ENCODE results near the gene NUDC. TPM values are rescaled to one million over a fixed set of nuclear protein-coding genes. Genes with fewer than 3 reads are reported as not detected.

Gene NUDC
- polyA plus RNA-seq, 1 donor = 84.9 TPM

DNA sequence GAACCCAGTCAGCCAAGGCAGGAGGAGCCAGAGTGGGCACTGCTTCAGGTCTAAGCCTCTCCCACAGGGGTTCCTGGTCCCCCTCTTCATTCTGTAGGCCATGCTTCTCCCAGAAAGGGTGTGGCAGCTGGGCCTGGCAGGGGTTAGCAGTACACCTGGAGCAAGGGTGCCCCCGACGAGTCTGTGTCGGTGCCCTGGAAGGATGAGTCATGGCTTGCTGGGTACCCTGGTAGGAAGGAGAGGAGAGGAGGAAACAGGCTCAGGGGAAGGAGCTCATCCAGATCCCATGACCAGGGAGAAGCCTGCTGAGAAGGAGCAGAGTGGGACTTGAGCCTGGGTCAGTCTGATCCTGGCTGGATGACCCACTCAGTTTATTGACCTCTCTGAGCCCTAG lies 28.4 kb downstream of the NUDC start:
- no peak for DNase-seq

DNA sequence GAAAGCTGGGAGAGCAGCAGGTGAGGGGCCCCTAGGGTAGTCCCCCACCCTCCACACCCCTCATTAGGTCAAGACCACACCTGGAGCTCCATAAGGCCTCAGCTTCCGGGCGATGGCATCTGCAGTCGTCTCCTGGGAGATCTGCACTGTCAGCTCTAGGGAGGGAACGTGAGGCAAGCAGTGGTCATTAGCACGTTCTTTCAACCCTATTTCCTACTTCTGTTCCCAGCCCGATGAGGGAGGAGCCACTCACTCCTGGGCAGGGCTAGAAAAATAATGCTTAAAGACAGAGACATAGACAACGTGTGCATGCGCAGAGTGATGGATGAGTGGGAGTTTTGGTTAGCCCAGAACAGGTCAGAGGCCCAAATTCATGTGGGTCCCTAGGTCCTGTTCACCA lies 29.1 kb downstream of the NUDC start:
- DNase-seq = no peak

DNA sequence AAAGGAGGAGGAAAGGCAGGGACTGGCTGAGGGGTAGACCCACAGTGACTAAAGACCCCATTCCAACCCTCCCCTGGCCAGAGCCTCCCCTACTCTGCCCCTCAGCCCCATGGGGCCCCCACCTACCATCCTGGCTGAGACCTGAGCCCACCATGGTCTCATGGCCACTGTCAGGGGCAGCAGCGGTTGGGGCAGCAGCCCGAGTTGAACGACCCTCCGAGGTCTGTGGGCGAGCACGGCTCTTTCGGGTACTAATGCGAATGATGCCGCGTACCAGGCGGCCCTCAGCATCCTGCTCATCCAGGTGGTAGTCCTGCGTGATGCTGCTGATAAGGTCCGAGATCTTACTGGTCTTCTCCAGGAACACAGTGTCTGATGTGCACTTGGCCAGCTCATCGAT lies 29.7 kb downstream of the NUDC start:
- DNase-seq = no peak

DNA sequence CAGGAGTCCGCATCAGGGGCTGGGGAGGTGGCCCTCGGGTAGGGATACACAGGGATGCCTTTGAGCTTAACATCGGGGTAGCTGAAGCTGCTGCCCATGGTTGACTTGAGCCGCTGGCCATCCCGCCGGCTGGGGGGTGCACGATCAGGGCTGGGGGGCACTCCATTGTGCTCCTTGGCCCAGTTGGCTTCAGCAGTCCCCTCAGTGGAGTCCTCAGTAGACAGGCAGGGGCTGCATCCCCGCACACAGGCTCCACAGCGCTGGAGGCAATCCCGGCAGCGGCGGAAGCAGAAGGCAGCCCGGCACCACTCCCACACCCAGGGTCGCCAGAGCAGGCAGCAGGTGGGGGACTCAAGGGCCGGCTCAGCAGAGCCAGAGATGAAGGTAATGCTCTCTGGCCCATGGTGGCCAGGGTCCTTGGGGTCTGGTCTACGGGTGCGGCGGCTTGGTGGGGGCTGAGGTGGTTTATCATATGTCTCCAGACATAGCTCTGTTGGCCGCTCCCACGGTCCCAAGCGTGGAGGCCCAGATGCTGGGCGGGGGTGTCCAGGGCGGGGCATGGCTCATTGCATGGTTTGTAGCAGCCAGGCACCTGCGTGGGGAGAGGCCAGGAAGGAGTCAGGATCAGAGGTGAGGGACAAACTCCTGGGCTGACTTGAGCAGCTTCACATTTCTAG lies 30.4 kb downstream of the NUDC start:
- DNase-seq = no peak

DNA sequence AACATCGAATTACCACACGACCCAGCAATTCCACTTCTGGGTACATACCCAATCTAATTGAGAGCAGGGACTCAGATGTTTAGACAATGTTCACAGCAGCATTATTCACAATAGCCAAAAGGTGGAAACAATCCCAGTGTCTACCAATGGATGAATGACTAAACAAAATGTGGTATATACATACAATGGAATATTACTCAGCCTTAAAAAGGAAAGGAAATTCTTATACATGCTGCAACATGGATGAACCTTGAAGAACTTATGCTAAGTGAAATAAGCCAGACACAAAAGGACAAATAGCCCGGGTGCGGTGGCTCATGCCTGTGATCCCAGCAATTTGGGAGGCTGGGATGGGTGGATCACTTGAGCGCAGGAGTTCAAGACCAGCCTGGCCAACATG lies 31.8 kb downstream of the NUDC start:
- no peak for DNase-seq

DNA sequence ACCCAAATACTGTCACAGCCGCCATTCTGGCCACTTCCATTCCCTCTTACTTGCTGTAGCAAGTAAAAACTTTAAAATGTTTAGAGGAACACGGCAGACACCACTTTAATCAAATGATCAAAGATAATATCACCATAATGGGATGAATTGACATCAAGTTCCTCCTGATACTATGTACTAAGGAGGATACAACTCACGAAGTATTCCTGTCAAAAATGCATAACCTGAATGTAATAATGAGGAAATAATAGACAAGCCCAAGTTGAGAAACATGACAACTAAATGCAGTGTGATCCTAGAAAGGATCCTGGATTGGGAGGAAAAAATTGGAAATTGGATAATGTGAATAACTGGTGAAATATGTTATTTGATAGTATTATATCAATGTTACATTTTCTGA lies 34.8 kb downstream of the NUDC start:
- no peak for DNase-seq

DNA sequence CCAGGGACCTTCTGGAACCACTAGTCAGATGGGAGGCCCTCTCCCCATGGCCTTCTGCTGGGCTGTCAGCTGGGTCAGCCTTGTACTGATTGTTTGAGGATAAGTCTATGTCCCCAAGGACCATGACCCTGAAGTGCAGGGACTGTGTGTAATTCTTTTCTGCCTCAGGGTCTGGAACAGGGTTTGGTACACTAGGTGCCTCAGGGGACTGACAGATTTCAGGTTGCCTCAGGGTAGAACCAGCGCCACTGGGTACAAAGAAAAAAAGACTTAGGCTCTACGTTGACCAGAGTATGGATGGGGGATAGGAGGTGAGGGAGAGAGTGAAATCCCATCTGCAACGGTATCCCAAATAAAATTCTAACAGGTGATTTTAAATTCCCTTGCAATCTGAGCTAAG lies 35.8 kb downstream of the NUDC start:
- DNase-seq = no peak

DNA sequence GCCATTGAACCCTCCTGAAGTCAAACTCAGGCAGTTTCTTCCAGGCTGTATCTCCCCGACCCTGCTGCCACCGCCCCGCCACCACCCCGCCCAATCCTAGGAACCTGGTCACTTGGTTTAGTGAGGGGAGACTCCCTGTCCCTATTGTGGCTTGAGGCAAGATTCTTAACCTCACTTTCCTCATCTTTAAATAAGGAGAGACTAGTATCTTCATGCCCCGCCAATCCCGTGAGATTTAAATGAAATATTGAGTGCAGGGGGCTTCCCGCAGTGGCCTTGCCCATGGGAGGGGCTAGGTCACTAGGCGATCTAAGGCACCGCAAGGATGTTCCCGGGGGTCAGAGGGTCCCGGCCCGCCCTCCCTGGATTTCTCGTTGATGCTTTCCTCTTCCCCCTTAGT lies 37.7 kb downstream of the NUDC start:
- DNase-seq = no peak

DNA sequence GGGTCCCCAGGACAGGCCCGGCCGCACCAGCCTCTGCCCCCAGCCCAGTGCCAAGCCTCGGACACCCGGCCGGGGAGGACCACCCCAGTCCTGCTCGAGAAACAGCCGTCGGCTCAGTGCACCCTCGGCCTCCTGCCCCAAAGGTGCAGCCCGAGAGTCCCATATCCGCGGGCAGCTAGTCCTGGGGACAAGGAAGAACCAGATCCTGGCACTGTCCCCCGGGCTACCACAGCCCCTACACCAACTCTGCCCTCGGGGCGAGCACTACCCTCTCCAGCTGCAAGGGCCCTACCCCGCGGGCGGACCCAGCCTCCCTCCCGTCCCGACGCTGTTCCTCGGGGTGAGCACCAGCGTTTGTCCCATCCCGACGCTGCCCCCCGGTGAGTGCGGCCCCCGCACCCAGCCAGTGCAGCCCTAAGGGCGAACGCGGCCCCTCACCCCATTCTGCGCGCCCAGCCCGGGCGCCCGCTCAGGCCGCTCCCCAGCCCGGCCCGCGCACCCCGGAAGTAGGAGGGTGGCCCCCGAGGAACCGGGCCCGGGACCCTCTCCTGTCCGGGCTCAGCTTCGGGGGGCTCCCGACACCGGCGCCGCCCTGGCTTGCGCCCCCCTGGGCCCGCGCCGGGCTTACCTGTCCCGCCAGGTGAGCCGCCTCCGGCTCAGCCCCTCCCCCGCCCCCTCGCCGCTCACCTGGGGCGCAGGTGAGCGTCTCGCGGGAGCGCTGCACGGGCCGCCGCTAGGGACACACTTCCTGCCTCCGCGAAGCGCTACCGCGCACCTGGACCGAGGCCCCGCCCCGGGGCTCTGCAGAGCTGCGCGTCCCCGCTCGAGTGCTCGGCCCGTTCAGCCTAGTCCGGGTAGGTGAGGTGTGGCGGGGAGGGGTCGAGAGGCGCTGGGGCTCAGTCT lies 38.4 kb downstream of the NUDC start, which contains the start of gene KDF1:
Gene KDF1 (minus strand): TSS at position 747 of the 903 bp plus-strand sequence. CDS start 8,088 bp downstream, outside the sequence.
- DNase-seq = peak; percentile 54

DNA sequence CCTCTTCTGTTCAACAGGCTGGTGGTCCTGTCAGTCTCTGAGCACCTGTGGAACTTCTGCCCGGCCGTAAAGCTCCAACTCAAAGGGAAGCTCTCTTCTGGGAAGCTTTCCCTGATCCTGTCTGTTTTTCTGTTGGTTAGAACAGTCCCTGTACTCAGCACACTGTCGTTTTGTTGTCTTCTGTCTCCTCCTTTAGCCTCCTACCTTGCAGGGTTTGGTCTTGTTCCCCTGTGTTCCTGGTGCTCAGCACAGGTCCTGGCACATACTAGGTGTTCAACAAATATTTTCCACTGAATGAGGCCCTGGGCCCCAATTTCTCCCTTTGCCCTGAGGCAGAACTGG lies 39.1 kb downstream of the NUDC start:
- no peak for DNase-seq

DNA sequence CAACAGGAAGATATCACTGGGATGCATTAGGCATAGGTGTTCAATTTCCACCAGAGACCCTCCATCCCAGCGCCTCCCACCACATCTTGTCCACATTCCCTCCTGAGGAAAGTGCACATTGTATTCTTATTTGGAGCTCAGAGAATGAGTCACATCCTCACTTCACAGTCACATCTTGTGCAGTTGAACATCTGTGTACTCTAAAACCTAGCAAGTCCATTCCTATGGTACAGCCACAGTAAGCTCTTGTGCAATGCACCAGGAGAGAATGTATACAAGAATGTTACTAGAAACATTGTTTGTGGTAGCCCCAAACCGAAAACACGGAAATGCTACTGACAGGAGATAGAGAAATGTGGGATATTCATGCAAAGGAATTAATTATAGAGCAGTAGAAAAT lies 40.3 kb downstream of the NUDC start:
- no peak for DNase-seq

DNA sequence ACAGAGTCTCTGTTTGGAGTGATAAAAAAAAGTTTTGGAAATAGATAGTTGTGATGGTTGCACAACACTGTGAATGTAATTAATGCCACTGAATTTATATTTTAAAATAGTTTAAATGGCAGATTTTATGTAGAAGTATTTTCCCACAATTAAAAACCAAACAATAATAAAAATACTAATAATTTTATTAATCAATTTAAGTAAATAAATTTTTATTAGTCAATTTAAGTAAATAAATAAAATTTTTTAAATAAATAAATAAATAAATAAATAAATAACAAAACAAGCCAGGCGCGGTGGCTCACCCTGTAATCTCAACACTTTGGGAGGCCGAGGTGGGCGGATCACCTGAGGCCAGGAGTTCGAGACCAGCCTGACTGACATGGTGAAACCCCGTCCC lies 43.7 kb downstream of the NUDC start:
- no peak for DNase-seq

DNA sequence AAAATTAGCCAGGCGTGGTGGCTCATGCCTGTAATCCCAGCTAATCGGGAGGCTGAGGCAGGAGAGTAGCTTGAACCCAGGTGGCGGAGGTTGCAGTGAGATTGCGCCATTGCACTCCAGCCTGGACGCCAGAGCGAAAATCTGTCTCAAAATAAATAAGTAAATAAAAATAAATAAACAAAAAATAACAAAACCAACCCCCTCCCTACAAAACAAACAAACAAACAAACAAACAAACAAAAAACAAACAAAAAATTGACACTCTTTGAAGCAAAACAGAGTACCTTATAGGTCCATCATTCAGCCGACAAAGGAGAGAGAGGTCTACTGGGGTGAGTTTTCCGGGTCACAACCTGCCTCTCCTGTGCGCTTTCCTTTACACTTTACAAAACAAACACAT lies 44.1 kb downstream of the NUDC start:
- DNase-seq = no peak

DNA sequence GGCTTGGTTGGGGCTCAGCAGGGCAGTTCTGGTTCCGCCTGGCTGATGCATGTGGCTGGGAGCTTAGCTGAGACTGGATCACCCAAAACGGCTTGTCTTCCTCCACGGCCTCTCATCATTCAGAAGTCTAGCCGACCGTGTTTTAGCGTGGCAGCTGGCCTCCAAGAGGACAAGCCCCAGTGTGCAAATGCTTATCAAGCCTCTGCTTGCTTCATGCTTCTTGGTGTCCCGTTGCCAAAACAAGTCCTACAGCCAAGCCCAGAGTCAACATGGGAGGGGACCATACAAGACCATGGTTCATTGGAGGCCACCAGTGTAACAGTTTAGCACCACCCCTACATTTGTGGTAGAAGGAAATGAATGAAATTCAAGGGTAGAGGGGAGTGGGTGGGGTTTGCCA lies 49.3 kb downstream of the NUDC start:
- DNase-seq = no peak

DNA sequence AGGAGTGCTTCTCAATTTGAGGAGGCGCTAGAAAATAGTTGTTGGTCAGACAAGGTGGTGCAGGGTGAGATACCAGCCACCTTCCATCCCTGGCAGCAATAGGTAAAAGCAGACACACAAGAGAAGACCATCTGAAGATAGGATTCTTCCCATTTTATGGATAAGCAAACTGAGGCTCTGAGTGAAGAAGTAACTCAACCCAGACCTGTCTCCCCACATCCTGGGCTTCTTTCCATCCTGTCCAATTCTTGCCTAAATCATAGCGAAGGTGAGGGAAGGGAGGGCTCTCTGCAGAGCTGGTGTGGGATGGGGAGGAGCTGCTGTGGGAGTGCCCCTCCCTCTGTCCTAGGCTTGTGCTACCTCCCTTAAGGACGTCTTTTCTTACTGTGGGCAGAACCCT lies 50.0 kb downstream of the NUDC start:
- no peak for DNase-seq

DNA sequence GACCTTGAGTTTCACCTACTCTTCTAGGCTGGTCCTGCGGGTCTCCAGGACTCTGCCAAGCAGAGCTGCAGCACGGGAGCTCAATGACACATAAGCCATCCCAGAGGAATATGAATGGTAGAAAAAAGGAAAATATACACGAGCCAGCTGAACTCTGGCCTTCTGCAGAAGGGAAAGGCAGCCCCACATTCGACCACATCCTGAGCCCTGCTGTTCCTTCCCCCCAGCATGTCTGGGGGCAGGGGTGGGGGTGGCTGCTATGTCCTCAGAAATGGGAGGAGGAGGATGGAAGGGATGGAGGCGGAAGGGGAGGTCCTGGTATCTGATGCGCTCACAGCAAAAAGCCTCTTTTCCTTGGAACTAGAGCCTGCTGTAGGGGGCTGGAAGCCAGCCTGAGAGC lies 50.8 kb downstream of the NUDC start:
- no peak for DNase-seq

DNA sequence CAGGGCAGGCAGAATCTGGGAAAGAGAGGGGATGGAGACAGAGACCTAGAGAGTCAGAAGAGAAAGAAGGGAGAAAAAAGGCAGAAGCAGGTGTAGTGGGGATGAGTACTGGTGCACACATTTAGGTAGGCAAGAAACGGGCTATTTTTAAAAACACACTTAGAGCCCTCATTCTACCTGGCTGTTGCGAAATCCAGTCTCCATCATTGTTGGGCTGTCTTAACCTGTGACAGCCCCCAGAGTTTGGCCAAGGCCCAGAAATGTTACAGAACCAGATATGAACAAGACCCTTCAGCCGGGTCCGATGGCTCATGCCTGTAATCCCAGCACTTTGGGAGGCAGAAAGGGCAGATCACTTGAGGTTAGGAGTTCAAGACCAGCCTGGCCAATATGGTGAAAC lies 51.3 kb downstream of the NUDC start:
- no peak for DNase-seq

DNA sequence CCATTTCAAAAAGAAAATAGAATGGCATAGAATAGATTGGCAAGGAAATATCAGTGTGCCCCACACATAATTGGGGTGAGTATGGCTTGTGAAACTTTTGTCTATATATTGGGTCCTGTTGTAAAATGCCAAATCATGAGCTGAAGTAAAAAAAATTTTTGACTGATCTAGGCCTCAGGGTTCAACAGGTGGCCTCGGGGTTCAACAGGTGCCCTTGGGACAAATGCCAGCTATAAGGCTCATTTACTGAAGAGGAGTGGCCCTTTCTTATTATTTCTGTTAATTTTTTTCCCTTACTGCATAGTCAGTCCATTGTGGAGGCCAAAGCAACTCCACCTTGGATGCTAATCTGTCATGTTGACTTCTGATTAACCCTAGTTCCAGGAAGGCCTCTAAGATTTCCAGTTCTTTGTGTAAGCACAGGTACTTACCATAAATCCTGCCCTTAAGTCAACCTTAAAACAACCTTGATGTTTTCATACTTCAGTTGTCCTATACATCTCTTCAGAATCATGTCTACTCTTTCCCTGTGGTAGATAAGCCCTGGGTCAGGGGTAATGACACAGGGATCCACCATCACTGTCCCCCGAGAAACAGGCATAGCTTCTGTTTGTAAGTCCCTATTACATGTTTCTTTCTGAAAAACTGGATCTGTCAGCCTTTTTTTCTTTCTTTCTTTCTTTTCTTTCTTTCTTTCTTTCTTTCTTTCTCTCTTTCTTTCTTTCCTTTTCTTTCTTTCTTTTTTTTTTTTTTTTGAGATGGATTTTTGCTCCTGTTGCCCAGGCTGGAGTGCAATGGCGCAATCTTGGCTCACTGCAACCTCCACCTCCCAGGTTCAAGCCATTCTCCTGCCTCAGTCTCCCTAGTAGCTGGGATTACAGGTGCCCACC lies 55.3 kb downstream of the NUDC start:
- DNase-seq = no peak

DNA sequence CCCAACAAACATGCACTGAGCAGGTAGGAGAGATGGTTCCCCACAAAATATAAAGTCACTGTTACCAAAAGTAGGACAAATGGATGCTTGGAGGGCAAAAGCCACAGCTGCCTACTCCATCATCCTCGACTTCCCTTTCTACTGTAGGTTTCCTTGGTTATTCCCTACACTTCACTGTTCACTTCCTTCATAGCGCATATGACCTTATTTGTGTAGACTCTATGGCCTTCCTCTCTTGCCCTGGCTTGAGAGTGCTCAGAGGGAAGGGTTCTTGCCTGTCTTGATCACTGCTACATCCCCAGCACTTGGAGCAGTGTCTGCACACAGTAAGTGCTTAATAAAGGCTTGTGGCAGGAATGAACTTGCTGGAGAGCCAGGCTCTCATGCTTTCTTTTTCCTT lies 57.4 kb downstream of the NUDC start:
- no peak for DNase-seq

DNA sequence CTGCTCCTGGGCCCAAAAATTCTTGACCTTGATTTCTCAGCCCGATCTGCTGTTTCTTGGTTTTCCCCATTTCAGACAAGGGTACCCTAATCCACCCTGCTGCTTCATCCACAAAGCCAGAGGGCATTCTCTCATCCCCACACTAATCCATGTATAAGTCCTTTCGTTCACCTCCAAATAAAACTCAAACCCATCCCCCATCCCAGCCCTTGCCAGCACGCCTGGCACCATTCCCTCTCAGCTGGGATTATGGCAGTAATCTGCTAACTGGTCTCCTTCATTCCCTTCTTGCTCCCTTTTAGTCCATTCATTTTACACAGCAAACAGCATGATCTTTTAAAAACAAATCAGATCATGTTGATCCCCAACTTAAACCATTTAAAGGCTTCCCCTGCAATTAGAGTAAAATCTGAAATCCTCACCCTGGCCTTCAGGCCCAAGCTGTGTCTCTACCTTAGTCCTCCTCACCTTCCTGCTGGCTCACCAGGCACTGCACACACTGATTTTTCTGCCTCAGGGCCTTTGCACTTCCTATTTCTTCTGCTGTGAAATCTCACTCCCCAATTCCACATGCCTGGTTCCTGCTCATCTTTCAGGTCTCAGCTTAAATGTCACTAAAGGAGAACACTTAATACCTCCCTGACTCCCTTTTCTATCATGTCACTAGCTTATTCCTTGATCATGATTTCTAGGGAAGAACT lies 59.8 kb downstream of the NUDC start:
- DNase-seq = no peak

DNA sequence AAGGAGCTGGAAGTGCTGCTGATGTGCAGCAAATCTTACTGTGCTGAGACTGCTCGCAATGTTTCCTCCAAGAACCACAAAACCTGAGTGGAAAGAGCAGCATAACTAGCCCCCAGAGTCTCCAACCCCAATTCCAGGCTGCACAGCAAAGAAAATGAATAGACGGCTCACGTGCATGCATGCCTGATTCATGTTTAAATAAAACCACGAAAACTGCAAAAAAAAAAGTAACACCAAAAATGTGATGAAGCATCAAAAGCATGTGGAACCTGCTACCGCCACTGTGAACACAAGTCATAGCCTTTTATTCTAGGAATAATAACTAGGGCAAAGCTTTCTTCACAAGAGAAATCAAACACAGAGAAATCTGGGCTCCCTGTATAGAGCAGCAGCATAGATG lies 62.3 kb downstream of the NUDC start:
- DNase-seq = no peak

DNA sequence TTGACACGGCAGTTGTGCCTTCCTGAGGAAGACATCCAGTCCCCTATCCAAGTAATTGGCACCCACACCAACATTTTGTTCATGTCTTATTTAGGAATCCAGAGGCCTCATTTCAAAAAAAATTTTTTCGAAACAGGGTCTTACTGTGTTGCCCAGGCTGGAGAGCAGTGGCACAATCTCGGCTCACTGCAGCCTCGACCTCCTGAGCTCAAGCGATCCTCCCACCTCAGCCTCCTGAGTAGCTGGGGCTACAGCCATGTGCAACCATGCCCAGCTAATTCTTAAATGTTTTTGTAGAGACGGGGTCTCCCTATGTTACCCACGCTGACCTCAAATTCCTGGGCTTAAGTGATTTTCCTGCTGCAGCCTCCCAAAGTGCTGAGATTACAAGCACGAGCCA lies 62.7 kb downstream of the NUDC start:
- no peak for DNase-seq
